Immature natural killer cell (primary cell): ENCODE measurements around the gene C12orf57. TPM values are rescaled to one million over a fixed set of nuclear protein-coding genes. Genes with fewer than 3 reads are reported as not detected.

ENCODE experiments used
- DNase-seq, 3 donors: peaks; one replicate each; pipeline ENCODE4 v3.0.0; 2022; ENCODE audit warnings: mixed read lengths in 1 of 3
- H3K27ac Mint-ChIP-seq, 6 donors: one replicate each; pipeline ENCODE4 v1.8.0; 2020; ENCODE audit warnings: mixed read lengths in 6 of 6, mild to moderate bottlenecking in 5 of 6, inconsistent platforms in 4 of 6, moderate library complexity in 3 of 6
- H3K27me3 Mint-ChIP-seq, 3 donors: one replicate each; pipeline ENCODE4 v1.8.0; 2020 to 2021; ENCODE audit warnings: low read depth in 3 of 3, mild to moderate bottlenecking in 3 of 3, mixed read lengths in 3 of 3, moderate library complexity in 3 of 3, inconsistent platforms in 1 of 3
- H3K36me3 Mint-ChIP-seq, 3 donors: one replicate each; pipeline ENCODE4 v1.8.0; 2020; ENCODE audit warnings: mixed read lengths in 3 of 3, inconsistent platforms in 2 of 3, mild to moderate bottlenecking in 2 of 3
- H3K4me1 Mint-ChIP-seq, 2 donors: one replicate each; pipeline ENCODE4 v1.8.0; 2020; ENCODE audit warnings: inconsistent platforms in 2 of 2, mild to moderate bottlenecking in 2 of 2, mixed read lengths in 2 of 2, moderate library complexity in 1 of 2
- H3K4me3 Mint-ChIP-seq, 5 donors: one replicate each; pipeline ENCODE4 v1.8.0; 2020; ENCODE audit warnings: mild to moderate bottlenecking in 5 of 5, mixed read lengths in 5 of 5, inconsistent platforms in 3 of 5, moderate library complexity in 3 of 5
- H3K9me3 Mint-ChIP-seq, 6 donors: one replicate each; pipeline ENCODE4 v1.8.0; 2020; ENCODE audit warnings: mild to moderate bottlenecking in 6 of 6, mixed read lengths in 6 of 6, inconsistent platforms in 4 of 6, moderate library complexity in 3 of 6
- polyA plus RNA-seq, 3 donors: library from polyadenylated mRNA; unstranded; fragments of 300-500 nt; fragmentation: Illumina TruSeq; gene quantifications; one replicate each; pipeline ENCODE4 v1.2.3, GENCODE V29; 2021

C12orf57 gene
- polyA plus RNA-seq, 3 donors from 2014 or later: 83.7 to 315 (median 170) TPM

GRCh38 chr12:6925540-6926279 lies 18.1 kb upstream of the C12orf57 start:
- H3K4me1 Mint-ChIP-seq: peaks cover 36 to 43% of the 10 kb centered on the region in 2 donors
- peaks cover 0 to 18% (median 7%) of the 10 kb centered on the region in 3 donors for H3K27me3 Mint-ChIP-seq

GRCh38 chr12:6927379-6928021 lies 16.3 kb upstream of the C12orf57 start, which contains the start of gene ATN1:
TSS of gene ATN1 (plus strand) at chr12:6927959. CDS start at chr12:6934002, 6,043 bp downstream.
- H3K4me1 Mint-ChIP-seq: peaks cover 36 to 43% of the 10 kb centered on the region in 2 donors
- H3K4me3 Mint-ChIP-seq: peak within 1 kb of the TSS; percentile 81 to 92 (median 91)
- peaks cover 0 to 18% (median 7%) of the 10 kb centered on the region in 3 donors for H3K27me3 Mint-ChIP-seq
- no peaks in the 10 kb centered on the region for H3K9me3 Mint-ChIP-seq
- no peaks in the 10 kb centered on the region for H3K36me3 Mint-ChIP-seq
- peak within 1 kb of the TSS; percentile 83 to 96 (median 90) for H3K27ac Mint-ChIP-seq
- DNase-seq: peak; percentile 46 to 53 (median 49)

More at GRCh38 chr12:6925540-6926279, 18.1 kb upstream of the C12orf57 start:
- Mint-ChIP-seq H3K27ac (peak overlapping the region in 4 of 6 donors; percentile 66 to 83 (median 76)), H3K36me3 (no peaks in the 10 kb centered on the region), H3K9me3 (no peaks in the 10 kb centered on the region), H3K4me3 (peak overlapping the region; percentile 26 to 92 (median 60))
- DNase-seq: no peak

DNA sequence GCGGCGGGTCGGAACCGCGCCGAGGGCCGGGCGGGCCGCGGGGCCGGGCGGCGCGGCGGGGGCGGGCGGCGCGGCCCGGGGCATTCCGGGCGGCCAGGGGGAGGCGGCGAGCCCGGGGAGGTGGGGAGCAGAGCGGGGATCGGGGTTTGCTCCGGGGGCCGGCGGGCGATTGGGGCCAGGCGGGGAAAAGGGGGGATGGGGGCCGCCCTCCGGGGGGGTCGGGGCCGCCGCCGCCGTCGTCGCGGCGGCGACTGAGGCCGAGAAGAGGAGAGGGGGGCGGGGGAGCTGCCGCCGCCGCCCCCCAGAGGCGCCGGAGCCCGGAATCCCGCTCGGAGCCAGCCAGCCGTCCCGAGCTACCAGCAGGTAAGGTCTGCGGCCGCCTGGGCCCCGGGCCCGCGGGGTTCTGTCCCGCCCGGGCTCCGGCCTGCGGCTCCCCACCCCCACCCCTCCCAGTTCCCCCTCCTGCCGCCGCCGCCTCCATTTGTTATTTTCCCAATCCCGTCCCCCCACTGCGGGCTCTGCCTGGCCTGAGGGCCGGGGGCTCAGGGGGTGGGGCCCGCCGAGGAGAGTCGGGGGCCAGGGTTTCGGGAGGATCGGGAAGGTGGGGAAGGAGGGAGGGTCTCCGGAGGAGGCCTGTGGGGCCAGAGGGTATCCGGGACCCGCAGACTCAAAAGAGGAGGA lies 15.7 kb upstream of the C12orf57 start:
- H3K9me3 Mint-ChIP-seq: no peaks in the 10 kb centered on the region
- H3K27ac Mint-ChIP-seq: peak overlapping the region; percentile 71 to 89 (median 83)
- H3K36me3 Mint-ChIP-seq: no peaks in the 10 kb centered on the region
- H3K4me1 Mint-ChIP-seq: peaks cover 36 to 43% of the 10 kb centered on the region in 2 donors
- no peak for DNase-seq
- peaks cover 0 to 18% (median 8%) of the 10 kb centered on the region in 3 donors for H3K27me3 Mint-ChIP-seq
- peak overlapping the region; percentile 74 to 89 (median 85) for H3K4me3 Mint-ChIP-seq

GRCh38 chr12:6928703-6929407 lies 15.0 kb upstream of the C12orf57 start:
- peaks cover 36 to 43% of the 10 kb centered on the region in 2 donors for H3K4me1 Mint-ChIP-seq
- no peak for DNase-seq
- H3K27me3 Mint-ChIP-seq: peaks cover 0 to 18% (median 8%) of the 10 kb centered on the region in 3 donors
- H3K9me3 Mint-ChIP-seq: no peaks in the 10 kb centered on the region
- peak overlapping the region; percentile 71 to 89 (median 83) for H3K27ac Mint-ChIP-seq
- no peaks in the 10 kb centered on the region for H3K36me3 Mint-ChIP-seq
- H3K4me3 Mint-ChIP-seq: peak overlapping the region; percentile 74 to 89 (median 85)

DNA sequence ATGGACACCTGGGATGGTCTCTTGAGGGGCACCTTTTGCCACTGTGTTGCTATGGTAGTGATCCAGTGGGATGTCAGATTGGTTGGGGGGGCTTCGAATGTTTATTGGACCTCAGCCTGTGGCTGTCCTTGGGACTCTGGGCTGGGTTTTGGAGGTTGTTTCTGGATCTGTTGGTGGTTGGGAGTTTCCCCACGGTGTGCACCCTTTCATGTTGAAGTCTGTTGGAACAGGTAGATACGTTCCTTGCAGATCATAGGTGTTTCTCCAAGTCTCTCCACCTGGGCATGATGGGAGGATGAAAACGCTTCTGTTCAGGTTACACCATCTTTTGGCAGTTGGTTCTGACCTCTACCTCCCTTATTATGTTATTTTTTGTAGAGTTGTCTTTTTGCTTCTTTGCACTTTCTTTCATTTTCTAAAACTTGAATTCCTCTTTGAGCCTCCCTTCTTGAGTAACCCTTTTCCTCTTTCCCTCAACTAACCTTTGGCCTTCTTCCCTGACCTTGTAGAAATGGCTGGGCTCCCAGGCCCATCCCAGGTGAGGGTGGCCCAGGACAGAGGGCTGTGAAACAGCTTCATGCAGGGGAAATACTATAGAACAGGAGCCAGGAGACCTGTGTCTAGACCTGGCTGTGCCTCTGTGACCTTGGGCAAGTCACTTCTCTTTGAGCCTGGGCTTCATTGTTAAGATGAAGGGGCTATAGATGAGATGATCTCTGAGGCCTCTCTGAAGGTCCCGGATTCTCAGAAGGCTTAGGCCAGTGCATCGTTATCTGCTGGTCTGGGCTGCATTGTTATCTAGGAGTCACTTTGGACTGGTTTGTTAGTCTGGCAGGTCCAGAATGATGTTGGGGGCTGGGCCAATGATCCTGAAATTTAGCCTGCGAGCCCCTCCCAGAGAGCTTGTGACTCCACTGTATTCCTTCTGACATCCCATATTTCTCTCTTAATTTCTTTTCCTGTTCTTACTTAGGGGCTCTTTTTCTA lies 14.1 kb upstream of the C12orf57 start:
- Mint-ChIP-seq H3K36me3 (peaks cover 0 to 4% (median 0%) of the 10 kb centered on the region in 3 donors), H3K4me3 (peak overlapping the region; percentile 74 to 89 (median 85)), H3K27me3 (peaks cover 0 to 15% (median 8%) of the 10 kb centered on the region in 3 donors), H3K27ac (peak overlapping the region; percentile 68 to 87 (median 82)), H3K4me1 (peaks cover 27 to 34% of the 10 kb centered on the region in 2 donors), H3K9me3 (no peaks in the 10 kb centered on the region)
- DNase-seq: no peak

DNA sequence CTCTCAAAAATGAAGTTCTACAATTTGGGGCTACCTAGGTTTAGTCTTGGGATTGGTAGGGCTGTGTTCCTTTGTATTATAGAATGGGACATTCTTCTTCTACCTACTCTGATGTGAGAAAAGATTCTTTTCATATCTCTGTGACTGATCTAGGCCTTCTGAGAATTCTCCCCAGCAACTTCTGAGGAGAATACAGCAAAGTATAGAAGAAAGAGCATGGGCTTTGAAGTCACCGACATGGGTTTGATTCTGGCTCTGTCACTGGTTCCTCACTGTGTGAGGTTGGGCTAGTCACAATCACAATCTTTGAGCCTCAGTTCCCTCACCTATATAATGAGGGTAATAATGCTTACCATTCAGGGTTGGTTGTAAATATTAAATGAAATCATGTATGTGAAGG lies 11.1 kb upstream of the C12orf57 start:
- H3K36me3 Mint-ChIP-seq: peaks cover 0 to 8% (median 0%) of the 10 kb centered on the region in 3 donors
- no peak overlapping the region for H3K4me3 Mint-ChIP-seq
- DNase-seq: no peak
- peaks cover 30 to 32% of the 10 kb centered on the region in 2 donors for H3K4me1 Mint-ChIP-seq
- H3K9me3 Mint-ChIP-seq: no peaks in the 10 kb centered on the region
- peak overlapping the region in 2 of 6 donors; percentile 66 to 76 for H3K27ac Mint-ChIP-seq
- H3K27me3 Mint-ChIP-seq: peaks cover 0 to 7% (median 1%) of the 10 kb centered on the region in 3 donors

- H3K4me1 Mint-ChIP-seq: peaks cover 31% of the 10 kb centered on the region in 2 donors
- H3K36me3 Mint-ChIP-seq: peaks cover 0 to 8% (median 0%) of the 10 kb centered on the region in 3 donors
- peak overlapping the region in 4 of 6 donors; percentile 29 to 59 (median 42) for H3K27ac Mint-ChIP-seq
- H3K27me3 Mint-ChIP-seq: peaks cover 0 to 3% (median 1%) of the 10 kb centered on the region in 3 donors
- H3K4me3 Mint-ChIP-seq: peak overlapping the region in 1 of 5 donors; percentile 4
- no peaks in the 10 kb centered on the region for H3K9me3 Mint-ChIP-seq
- no peak for DNase-seq
Measured at GRCh38 chr12:6934110-6934509, 9.7 kb upstream of the C12orf57 start.

GRCh38 chr12:6935371-6936193 lies 8.2 kb upstream of the C12orf57 start:
- Mint-ChIP-seq H3K9me3 (no peaks in the 10 kb centered on the region), H3K4me1 (peaks cover 20 to 21% of the 10 kb centered on the region in 2 donors), H3K4me3 (peak overlapping the region; percentile 6 to 65 (median 60)), H3K27ac (peak overlapping the region; percentile 9 to 84 (median 78)), H3K36me3 (peaks cover 0 to 8% (median 0%) of the 10 kb centered on the region in 3 donors), H3K27me3 (peaks cover 0 to 1% (median 1%) of the 10 kb centered on the region in 3 donors)
- DNase-seq: no peak

GRCh38 chr12:6936194-6936635 lies 7.6 kb upstream of the C12orf57 start:
- peaks cover 20 to 21% of the 10 kb centered on the region in 2 donors for H3K4me1 Mint-ChIP-seq
- H3K36me3 Mint-ChIP-seq: peaks cover 0 to 8% (median 0%) of the 10 kb centered on the region in 3 donors
- H3K27me3 Mint-ChIP-seq: peaks cover 0 to 1% (median 1%) of the 10 kb centered on the region in 3 donors
- H3K27ac Mint-ChIP-seq: peak overlapping the region; percentile 69 to 87 (median 78)
- no peaks in the 10 kb centered on the region for H3K9me3 Mint-ChIP-seq
- H3K4me3 Mint-ChIP-seq: peak overlapping the region; percentile 67 to 85 (median 84)
- no peak for DNase-seq

- Mint-ChIP-seq H3K27ac (peak overlapping the region; percentile 69 to 87 (median 81)), H3K27me3 (peaks cover 0 to 1% (median 1%) of the 10 kb centered on the region in 3 donors), H3K9me3 (no peaks in the 10 kb centered on the region), H3K4me1 (peaks cover 20 to 21% of the 10 kb centered on the region in 2 donors), H3K4me3 (peak overlapping the region; percentile 67 to 85 (median 84)), H3K36me3 (peaks cover 0 to 8% (median 0%) of the 10 kb centered on the region in 3 donors)
- DNase-seq: no peak
Measured at GRCh38 chr12:6936636-6937480, 7.0 kb upstream of the C12orf57 start.
